Peyer's patch (tissue), 4 donors: ENCODE data around the gene CMC4.

Experiments used
- CTCF ChIP-seq, 6 experiments: fragments of 450-650 bp in 4 of 6; fragments of 200-600 bp in 2 of 6; sonication (generic) in 1 of 6; IDR thresholded peaks; one replicate each; pipeline ENCODE4 v1.5.1; 2017 to 2019; ENCODE audit warnings: antibody characterized with exemption in 6 of 6, mild to moderate bottlenecking in 3 of 6, moderate library complexity in 1 of 6
- POLR2A ChIP-seq, 2 donors: fragments of 450-650 bp; IDR thresholded peaks; one replicate each; pipeline ENCODE4 v1.5.1; 2017; ENCODE audit warnings: antibody characterized with exemption in 2 of 2, mild to moderate bottlenecking in 2 of 2, moderate library complexity in 2 of 2

DNA sequence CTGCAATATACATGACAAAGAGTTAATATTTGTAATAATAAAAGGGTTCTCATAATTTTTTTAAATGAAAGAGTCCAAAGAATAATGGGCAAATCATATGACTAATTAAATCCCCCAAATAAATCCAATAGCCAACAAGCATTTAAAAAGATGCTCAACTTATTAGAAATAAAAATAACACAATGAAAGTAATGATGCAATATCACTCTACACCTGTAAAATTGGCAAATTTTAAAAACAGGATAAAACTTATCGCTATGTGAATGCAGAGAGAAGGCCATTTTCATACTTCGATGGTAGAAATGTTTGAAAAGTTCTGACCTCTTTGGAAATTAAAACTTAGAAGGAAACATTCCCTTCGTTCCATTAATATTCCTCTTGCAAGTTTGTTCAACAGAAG is 50.3 kb downstream of the CMC4 start:
- TF ChIP-seq POLR2A (IDR thresholded peaks at IDR 0.05) = no peak
- no peak for TF ChIP-seq CTCF (IDR thresholded peaks at IDR 0.05)
